Mononuclear cell (primary cell): Measurements from ENCODE around the gene GSTM3. TPM values are rescaled to one million over a fixed set of nuclear protein-coding genes. Genes with fewer than 3 reads are reported as not detected.

Experiments used
- H3K27me3 ChIP-seq: 2 replicates; pipeline ENCODE4 v1.6.0; 2011; ENCODE audit warnings: low read length, control low read depth; ENCODE audit not compliant: insufficient read depth
- H3K4me1 ChIP-seq: 2 replicates; pipeline ENCODE4 v1.5.1; 2011; ENCODE audit warnings: mild to moderate bottlenecking, low read length, control low read depth; ENCODE audit not compliant: insufficient read depth
- H3K4me3 ChIP-seq: 2 replicates; pipeline ENCODE4 v1.5.1; 2011; ENCODE audit warnings: mild to moderate bottlenecking, low read length, moderate library complexity
- H3K9me3 ChIP-seq: 2 replicates; pipeline ENCODE4 v1.5.1; 2011; ENCODE audit warnings: low read depth, mild to moderate bottlenecking, control low read depth, low read length
- total RNA-seq: library from RNA; depleted of rRNA; stranded (reverse); fragments of >200 nt; gene quantifications from one replicate; pipeline ENCODE4 v1.2.3, GENCODE V29; 2012

Gene GSTM3
- total RNA-seq, 1 donor: 7.5 TPM

DNA sequence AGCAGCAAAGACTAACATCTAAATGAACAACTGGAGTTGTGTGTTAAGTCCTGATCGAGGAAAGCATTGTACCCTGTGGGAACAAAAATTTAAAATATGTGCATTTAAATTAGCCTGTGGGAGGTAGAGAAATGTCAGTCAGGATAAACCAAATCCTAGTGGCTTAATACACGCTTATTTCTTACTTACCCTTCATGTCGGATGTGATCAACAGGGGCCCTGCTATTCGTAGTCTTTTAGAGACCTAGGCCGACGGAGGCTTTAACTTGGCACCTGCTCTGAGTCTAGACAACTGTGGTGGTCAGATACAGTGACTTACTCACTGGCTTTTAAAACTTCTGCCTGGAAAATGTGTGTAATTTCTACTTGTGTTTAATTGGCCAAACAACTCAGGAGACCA is 10.2 kb downstream of the GSTM3 start:
- no peaks in the 10 kb centered on the region for H3K9me3 ChIP-seq
- no peak overlapping the region for H3K4me3 ChIP-seq
- no peaks in the 10 kb centered on the region for H3K27me3 ChIP-seq
- no peaks in the 10 kb centered on the region for H3K4me1 ChIP-seq

DNA sequence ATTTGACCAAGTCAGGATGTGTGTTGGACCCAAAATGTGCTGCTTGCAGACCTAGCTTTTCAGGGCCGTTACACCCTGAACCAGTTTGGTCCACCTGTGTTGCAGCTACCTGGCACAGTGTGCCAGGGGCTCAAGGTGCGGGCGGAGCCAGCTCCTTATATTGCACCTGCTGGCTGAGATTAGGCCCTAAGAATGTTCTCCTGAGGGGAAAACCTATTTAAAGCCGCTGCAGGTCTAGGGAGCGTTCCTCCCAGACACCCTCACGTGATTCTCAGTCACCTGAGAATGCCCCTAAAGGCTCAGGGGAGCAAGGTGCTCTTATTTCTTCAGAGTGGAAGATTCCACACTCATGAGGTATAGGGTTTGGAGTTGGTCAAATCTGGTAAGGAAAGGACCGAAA is 12.0 kb downstream of the GSTM3 start:
- no peaks in the 10 kb centered on the region for H3K4me1 ChIP-seq
- H3K4me3 ChIP-seq: no peak overlapping the region

DNA sequence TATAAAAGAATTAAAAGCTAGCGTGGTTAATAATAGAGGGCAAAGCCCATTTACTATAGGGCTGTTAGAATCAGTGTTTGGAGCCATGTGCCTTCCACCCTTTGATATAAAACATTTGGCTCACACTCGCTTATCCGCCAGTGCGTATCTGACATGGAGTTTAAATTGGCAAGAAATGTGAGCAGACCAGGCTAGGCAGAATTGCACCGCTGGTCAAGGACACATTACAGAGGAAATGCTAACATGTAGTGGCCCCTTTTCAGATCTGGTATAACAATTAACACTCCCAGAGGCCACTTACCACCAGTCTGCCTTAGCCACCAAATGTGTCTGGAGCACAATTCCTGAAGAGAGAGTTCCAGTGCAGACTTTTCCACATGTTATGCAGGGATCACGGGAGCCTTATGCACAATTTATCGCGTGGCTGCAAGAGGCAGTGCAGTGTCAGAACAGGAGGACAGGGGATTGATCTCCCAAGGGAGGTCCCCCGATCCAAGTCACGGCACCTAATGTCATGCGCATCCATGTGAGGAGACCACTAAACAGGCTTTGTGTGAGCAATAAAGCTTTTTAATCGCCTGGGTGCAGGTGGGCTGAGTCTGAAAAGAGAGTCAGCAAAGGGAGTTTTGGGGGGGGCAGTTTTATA is 14.0 kb downstream of the GSTM3 start:
- Histone ChIP-seq H3K4me1 (no peaks in the 10 kb centered on the region), H3K4me3 (no peak overlapping the region), H3K9me3 (no peaks in the 10 kb centered on the region), H3K27me3 (no peaks in the 10 kb centered on the region)

More for the DNA sequence above, 12.0 kb downstream of the GSTM3 start:
- Histone ChIP-seq H3K9me3 (no peaks in the 10 kb centered on the region), H3K27me3 (no peaks in the 10 kb centered on the region)

DNA sequence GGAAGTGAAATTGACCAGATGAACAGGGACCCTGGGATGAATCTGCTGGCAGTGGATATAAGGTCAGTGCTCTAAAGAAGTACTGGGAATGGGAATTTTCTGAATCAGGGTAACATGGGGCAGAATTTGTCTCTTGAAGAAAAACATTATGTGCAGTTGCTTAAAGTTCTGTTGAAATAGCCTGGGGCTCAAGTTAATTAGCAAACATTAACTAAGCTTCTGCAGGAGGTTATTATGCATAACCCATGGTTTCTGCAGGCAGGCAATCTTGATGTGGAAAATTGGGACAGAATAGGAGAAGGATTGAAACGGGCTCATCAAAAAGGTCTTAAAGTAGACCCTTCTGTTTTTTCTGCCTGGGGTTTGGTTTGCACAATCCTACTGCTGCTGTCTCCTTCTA is 14.8 kb downstream of the GSTM3 start:
- no peaks in the 10 kb centered on the region for H3K27me3 ChIP-seq
- no peaks in the 10 kb centered on the region for H3K4me1 ChIP-seq
- no peak overlapping the region for H3K4me3 ChIP-seq
- no peaks in the 10 kb centered on the region for H3K9me3 ChIP-seq

DNA sequence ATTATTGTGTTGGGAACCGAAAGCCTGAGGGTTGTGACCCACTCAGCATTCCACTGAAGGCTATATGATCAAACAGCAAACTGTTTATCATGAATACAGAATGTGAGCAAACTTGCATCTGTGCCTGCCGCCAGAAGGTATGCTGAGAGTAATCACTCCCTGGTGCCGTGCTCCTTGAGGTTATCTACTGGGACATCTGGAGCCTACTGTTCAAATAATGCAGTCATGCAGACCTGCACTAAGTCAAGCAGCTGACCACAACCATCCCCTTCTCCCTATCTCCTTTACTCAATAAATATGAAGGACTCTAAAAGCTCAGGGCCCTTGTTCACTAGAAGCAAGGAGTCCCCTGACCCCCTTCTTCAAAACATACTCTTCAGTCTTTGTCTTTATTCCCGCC is 15.3 kb downstream of the GSTM3 start:
- no peaks in the 10 kb centered on the region for H3K9me3 ChIP-seq
- H3K4me3 ChIP-seq: no peak overlapping the region
- H3K27me3 ChIP-seq: no peaks in the 10 kb centered on the region
- no peaks in the 10 kb centered on the region for H3K4me1 ChIP-seq

DNA sequence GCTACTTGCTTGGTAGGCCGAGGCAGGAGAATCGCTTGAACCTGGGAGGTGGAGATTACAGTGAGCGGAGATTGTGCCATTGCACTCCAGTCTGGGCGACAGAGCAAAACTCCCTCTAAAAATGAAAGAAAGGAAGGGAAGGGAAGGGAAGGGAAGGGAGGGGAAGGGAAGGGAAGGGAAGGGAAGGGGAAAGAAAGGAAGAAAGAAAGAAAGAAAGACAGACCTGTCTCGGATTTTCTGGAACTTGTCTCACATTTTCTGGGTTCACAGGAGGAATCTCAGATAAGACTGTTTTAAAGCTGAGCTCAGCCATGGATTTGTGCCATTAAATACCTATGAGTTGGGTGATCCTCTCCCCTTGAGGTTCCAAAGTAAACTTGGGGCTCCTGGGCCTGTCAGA is 15.9 kb downstream of the GSTM3 start:
- Histone ChIP-seq H3K4me3 (no peak overlapping the region), H3K4me1 (no peaks in the 10 kb centered on the region), H3K9me3 (no peaks in the 10 kb centered on the region), H3K27me3 (no peaks in the 10 kb centered on the region)

DNA sequence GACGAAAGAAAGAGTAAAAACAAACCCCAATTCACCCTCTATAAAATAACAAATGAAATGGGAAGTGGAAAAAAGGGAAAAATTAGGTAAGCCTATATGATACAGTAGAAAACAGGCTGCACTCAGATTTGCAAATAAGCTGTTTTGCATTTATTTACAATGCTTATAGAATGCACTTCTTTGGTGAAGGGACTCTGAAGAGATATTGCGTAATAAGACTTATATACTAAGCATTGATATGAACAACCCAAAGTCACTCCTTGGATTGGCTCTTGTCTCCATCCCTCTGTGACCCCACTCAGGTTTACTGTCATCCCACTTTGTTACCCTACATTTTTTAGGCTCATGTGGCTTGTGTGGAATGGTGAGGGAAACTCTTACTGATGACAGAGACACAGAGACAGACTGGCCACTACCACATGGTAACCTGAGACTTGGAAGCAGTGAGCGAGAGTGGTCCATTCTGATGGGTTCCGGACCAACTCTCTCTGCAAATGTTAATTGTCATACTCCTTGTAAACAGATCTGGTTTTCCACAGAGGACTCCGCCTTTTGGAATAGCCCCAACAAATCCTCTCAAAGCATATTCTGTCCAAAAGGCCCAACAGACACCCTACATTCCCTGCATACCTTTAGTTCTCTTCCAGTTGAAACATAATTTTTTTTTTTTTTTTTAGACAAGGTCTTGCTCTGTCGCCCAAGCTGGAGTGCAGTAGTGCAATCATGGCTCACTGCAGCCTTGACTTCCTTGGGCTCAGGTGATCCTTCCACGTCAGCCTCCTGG is 17.7 kb downstream of the GSTM3 start:
- Histone ChIP-seq H3K4me3 (no peak overlapping the region), H3K27me3 (no peaks in the 10 kb centered on the region), H3K9me3 (no peaks in the 10 kb centered on the region), H3K4me1 (no peaks in the 10 kb centered on the region)

DNA sequence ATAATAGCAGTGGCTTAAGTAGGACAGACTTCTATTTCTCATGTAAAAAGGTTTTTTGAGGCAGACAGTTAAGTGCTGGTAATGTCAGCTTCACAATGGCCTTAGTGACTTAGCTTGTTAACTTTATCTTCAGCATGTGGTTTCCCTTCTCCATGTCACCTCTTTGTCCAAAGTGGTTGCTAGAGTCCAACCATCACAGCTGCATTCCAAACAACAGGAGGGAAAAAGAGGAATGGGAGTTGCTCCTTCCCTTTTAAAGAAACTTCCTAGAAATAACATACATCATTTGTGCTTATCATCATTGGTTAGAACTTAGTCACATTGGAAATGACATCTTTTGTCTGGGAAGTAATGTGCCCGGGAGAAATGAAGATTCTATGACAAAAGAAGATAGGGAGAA is 18.9 kb downstream of the GSTM3 start:
- H3K4me1 ChIP-seq: no peaks in the 10 kb centered on the region
- no peak overlapping the region for H3K4me3 ChIP-seq
- H3K27me3 ChIP-seq: no peaks in the 10 kb centered on the region
- H3K9me3 ChIP-seq: no peaks in the 10 kb centered on the region

DNA sequence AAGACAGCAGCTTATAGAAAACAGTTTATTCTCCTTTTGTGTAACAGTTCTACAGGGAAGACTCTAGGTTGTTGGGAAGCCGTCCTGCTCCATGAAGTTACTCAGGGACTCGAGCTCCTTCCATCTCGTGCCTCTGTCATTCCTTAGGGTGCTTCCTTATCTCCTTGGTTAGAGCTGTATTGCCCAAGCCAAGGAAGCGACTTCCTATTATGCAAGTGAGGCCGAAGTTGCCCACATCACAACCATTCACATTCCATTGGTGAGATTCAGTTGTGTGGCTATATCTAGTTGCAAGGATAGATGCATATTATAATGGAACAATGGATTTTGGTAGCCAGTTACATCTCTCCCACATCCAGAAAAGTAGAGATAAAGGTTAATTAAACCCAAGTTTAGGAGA is 19.8 kb downstream of the GSTM3 start:
- no peak overlapping the region for H3K4me3 ChIP-seq
- H3K4me1 ChIP-seq: no peaks in the 10 kb centered on the region
- H3K27me3 ChIP-seq: no peaks in the 10 kb centered on the region
- no peaks in the 10 kb centered on the region for H3K9me3 ChIP-seq

DNA sequence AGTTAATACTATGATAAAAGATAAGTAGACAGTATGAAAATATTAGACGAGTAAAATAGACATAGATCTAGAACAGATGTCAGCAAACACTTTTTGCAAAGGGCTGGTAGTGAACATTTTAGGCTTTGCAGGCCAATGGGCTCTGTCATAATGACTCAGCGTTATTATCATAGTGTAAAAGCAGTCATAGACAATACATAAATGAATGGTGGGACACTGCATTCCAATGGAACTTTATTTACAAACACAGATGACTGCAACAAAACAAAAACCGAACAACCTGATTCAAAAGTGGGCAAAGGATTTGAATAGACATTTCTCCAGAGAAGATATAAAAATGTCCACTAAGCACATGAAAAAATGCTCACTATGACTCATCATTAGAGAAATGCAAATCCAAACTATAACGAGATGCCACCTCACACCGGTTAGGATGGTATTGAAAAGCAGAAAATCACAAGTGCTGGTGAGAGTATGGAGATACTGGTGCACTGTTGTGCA is 21.5 kb downstream of the GSTM3 start:
- no peaks in the 10 kb centered on the region for H3K27me3 ChIP-seq
- H3K9me3 ChIP-seq: no peaks in the 10 kb centered on the region
- no peaks in the 10 kb centered on the region for H3K4me1 ChIP-seq
- no peak overlapping the region for H3K4me3 ChIP-seq

DNA sequence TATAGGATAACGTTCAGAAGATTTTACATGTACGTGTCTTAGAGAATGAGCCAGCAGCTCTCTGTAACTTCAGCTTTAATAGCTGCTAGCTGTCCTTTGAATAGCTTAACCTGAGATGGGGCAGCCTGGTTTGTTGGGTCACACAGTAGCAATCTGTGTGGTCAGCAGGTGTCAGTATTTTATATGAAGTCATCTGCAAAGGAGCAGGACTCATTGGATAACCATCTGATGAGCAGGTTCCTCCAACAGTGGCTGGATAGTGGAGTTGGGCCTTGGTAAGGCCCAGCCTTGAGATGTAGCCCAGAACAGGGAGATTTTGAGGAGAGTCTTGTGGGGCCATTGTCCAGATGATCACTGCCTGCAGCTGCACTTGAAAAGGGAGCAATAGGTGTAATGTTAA is 22.3 kb downstream of the GSTM3 start:
- Histone ChIP-seq H3K27me3 (no peaks in the 10 kb centered on the region), H3K9me3 (no peaks in the 10 kb centered on the region), H3K4me3 (no peak overlapping the region), H3K4me1 (no peaks in the 10 kb centered on the region)

DNA sequence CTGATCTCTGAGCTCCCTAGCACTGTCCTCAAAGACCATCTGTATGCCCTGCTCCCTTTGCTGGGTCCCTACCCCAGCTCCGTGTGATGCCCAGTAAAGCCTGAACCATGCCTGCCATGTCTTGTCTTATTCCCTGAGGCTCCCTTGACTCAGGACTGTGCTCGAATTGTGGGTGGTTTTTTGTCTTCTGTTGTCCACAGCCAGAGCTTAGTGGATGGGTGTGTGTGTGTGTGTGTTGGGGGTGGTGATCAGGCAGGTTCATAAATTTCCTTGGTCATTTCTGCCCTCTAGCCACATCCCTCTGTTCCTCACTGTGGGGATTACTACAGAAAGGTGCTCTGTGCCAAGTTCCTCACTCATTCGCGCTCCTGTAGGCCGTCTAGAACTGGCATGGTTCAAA is 23.1 kb downstream of the GSTM3 start:
- Histone ChIP-seq H3K4me3 (no peak overlapping the region), H3K9me3 (no peaks in the 10 kb centered on the region), H3K27me3 (no peaks in the 10 kb centered on the region), H3K4me1 (no peaks in the 10 kb centered on the region)

DNA sequence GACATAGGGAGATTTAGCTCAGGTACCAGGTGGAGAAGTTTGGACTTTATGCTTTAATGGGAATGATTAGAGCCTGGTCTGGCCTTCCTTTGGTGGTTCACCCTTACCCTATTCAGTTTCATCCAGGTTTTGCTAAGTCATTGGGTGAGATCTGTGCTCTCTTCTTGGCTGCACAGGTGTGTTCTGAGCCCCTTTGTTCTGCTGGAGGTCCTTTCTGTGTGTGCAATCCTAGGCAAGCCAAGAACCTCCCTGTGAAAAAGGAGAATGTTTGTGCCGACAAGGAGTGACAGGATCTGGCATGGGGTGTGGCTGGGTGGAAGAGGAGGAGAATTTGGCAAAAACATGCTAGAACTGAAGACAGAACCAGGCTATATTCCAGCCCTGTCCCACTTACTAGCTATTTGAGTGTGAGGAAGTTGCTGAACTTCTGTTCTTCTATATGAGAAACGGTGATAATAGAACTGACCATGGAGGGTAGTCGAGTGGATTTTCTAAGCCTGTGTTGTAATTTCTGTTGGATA is 24.2 kb downstream of the GSTM3 start:
- Histone ChIP-seq H3K27me3 (no peaks in the 10 kb centered on the region), H3K9me3 (no peaks in the 10 kb centered on the region), H3K4me1 (no peaks in the 10 kb centered on the region), H3K4me3 (no peak overlapping the region)

DNA sequence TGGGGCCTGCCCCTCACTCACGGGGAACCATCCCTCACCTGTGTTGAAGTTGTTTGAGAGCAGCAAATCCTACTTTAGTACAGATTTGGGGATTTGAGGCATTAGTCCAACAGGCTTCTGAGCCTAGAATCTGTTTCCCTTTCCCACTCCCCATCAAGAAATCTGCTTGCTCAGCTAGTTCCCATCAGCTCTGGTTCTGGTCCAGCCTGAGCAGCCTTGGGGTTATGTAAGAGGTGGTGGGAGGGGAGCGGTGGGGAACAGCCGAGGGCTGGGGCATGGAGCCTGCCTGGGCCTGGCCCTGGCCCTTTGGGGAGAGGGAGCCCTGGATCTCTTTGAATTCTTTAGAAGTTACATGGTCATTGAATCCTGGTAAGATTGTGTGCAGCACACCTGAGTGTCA is 24.7 kb downstream of the GSTM3 start:
- Histone ChIP-seq H3K27me3 (no peaks in the 10 kb centered on the region), H3K9me3 (no peaks in the 10 kb centered on the region), H3K4me1 (no peaks in the 10 kb centered on the region), H3K4me3 (no peak overlapping the region)

DNA sequence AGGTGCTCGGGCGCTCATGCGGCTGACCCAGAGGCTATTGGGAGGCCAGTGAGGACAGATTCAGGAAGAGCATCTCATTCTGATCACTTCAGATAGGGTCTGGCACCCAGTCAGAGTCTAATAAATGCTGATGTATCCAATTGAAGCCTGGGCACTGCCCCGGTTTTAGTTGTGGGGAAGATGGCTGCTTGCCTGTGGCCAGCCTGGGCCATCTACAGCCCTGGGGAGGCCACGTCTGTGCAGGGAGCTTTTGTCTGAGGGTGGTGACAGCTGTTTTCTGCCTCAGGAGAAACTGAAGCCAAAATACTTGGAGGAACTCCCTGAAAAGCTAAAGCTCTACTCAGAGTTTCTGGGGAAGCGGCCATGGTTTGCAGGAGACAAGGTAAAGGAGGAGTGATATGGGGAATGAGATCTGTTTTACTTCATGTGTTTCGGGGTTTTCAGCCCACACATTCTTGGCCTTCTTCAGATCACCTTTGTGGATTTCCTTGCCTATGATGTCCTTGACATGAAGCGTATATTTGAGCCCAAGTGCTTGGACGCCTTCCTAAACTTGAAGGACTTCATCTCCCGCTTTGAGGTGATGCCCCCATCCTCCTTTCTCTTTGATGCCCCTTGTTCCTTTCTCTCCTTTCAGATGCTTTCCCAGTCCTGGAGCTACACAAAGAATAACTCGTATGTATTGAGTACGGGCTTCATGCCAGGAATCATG is 26.0 kb downstream of the GSTM3 start:
- Histone ChIP-seq H3K27me3 (no peaks in the 10 kb centered on the region), H3K9me3 (no peaks in the 10 kb centered on the region), H3K4me3 (no peak overlapping the region), H3K4me1 (no peaks in the 10 kb centered on the region)
